Sigmoid colon (tissue), 4 donors: ENCODE results near the gene OR52A5.

Experiments
- CTCF ChIP-seq, 4 experiments: fragments of 450-650 bp in 3 of 4; fragments of 200-600 bp in 1 of 4; IDR thresholded peaks; one replicate each; pipeline ENCODE4 v1.5.1; 2016 to 2019; ENCODE audit warnings: antibody characterized with exemption in 4 of 4, mild to moderate bottlenecking in 3 of 4, moderate library complexity in 2 of 4
- POLR2A ChIP-seq, 2 donors: fragments of 450-650 bp; IDR thresholded peaks; one replicate each; pipeline ENCODE4 v1.6.1; 2016; ENCODE audit warnings: antibody characterized with exemption in 2 of 2, mild to moderate bottlenecking in 2 of 2, moderate library complexity in 2 of 2
- POLR2AphosphoS5 ChIP-seq, 4 donors: sonication (generic); formaldehyde crosslinking; IDR thresholded peaks; one replicate each; pipeline ENCODE4 v1.6.1; 2017; ENCODE audit warnings: antibody characterized with exemption in 4 of 4

- TF ChIP-seq CTCF (IDR thresholded peaks at IDR 0.05) (peak in 2 of 4 experiments; percentile 60 to 76), POLR2AphosphoS5 (IDR thresholded peaks at IDR 0.05) (no peak), POLR2A (IDR thresholded peaks at IDR 0.05) (no peak)
Measured at GRCh38 chr11:5123802-5124521, 14.2 kb downstream of the OR52A5 start.
